ENCODE results near the gene ZNF407. TPM values are rescaled to one million over a fixed set of nuclear protein-coding genes. Genes with fewer than 3 reads are reported as not detected.

Gene ZNF407
- total RNA-seq, 4 donors from 2014 or later, result 18.1 to 29.1 (median 19.7) TPM

DNA sequence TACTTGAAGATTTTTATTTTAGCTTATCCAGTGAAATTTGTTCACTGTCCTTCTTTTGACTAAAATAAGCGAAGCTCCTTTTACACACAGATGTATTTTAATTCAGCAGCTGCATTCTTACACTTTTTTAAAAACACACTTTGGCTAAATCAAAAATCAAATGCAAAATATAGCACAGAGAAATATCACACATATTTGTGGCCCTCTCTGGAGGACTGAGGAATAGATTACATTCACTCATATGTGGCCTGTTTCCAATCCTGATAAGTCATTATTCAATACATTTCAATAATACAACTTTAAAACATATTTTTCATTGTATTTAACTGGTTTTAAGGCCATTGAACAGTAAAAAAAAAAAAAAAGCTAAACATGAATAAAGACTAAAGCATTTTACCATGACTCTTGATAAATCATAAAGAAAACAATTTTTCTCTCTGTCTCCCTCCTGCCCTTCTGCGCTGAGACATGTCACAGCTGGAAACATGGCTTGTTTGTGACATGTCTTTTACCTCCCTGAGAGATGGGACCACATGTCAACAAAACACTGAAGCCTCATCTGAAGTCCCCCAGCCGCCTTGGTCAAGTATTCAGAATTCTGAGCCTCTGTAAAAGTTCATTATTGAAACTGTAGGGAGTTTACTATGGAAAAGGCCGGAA, 221.0 kb downstream of the ZNF407 start:
- WGBS, 2 donors (ENCODE audit: low coverage in 1 of 2), result 90 to 94% methylated on average over 4 of the region's 4 CpGs
- no peaks in the 10 kb centered on the region for H3K36me3 ChIP-seq
- no peaks in the 10 kb centered on the region for H3K9me3 ChIP-seq
- no peaks in the 10 kb centered on the region for H3K4me1 ChIP-seq
- no peak overlapping the region for H3K27ac ChIP-seq
- H3K4me3 ChIP-seq, result no peak overlapping the region
- TF ChIP-seq, protein P1, sequence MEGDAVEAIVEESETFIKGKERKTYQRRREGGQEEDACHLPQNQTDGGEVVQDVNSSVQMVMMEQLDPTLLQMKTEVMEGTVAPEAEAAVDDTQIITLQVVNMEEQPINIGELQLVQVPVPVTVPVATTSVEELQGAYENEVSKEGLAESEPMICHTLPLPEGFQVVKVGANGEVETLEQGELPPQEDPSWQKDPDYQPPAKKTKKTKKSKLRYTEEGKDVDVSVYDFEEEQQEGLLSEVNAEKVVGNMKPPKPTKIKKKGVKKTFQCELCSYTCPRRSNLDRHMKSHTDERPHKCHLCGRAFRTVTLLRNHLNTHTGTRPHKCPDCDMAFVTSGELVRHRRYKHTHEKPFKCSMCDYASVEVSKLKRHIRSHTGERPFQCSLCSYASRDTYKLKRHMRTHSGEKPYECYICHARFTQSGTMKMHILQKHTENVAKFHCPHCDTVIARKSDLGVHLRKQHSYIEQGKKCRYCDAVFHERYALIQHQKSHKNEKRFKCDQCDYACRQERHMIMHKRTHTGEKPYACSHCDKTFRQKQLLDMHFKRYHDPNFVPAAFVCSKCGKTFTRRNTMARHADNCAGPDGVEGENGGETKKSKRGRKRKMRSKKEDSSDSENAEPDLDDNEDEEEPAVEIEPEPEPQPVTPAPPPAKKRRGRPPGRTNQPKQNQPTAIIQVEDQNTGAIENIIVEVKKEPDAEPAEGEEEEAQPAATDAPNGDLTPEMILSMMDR (IDR thresholded peaks at IDR 0.05), result no peak
- H3K27me3 ChIP-seq, result no peaks in the 10 kb centered on the region
- ATAC-seq, result no peak

DNA sequence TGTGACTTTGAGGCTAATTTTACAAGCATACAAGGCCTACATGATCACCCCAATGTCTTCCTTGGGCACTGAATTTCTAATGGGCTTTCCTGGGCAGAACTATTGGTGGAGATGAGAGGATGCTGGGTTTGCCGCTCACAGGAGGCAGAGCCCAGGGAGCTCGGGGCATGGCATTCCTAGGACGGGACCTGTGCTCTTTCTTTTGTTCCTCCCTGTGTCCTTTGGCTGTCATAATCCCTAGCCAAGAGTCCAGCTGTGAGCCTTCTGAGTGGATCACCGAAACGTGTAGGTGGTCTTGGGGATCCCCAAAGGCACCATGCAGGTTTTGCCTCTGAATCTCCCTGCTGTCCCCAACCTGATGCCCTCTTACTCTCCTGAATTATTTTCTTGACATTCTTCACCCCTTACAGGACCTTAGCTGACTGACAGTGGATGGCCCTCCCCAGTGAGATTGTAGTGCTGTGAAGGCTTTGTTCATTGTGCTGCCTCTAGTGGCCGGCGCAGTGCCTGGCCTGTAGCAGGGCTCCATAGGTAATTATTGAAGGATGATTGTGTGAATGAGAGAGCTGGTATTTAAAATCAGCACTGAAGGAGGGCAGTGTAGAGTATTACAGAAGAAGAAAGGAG, 221.9 kb downstream of the ZNF407 start:
- H3K9me3 ChIP-seq, result no peaks in the 10 kb centered on the region
- H3K27ac ChIP-seq, result no peak overlapping the region
- H3K4me1 ChIP-seq, result no peaks in the 10 kb centered on the region
- no peak for ATAC-seq
- no peaks in the 10 kb centered on the region for H3K36me3 ChIP-seq
- H3K27me3 ChIP-seq, result no peaks in the 10 kb centered on the region
- no peak for TF ChIP-seq POLR2AphosphoS5 (IDR thresholded peaks at IDR 0.05)
- no peak for TF ChIP-seq EP300 (IDR thresholded peaks at IDR 0.05)
- TF ChIP-seq POLR2A (IDR thresholded peaks at IDR 0.05), result no peak
- TF ChIP-seq, protein P1 (IDR thresholded peaks at IDR 0.05), result no peak
- WGBS, 2 donors (ENCODE audit: low coverage in 1 of 2), result 67 to 100% methylated on average over 2 of the region's 7 CpGs
- H3K4me3 ChIP-seq, result no peak overlapping the region

DNA sequence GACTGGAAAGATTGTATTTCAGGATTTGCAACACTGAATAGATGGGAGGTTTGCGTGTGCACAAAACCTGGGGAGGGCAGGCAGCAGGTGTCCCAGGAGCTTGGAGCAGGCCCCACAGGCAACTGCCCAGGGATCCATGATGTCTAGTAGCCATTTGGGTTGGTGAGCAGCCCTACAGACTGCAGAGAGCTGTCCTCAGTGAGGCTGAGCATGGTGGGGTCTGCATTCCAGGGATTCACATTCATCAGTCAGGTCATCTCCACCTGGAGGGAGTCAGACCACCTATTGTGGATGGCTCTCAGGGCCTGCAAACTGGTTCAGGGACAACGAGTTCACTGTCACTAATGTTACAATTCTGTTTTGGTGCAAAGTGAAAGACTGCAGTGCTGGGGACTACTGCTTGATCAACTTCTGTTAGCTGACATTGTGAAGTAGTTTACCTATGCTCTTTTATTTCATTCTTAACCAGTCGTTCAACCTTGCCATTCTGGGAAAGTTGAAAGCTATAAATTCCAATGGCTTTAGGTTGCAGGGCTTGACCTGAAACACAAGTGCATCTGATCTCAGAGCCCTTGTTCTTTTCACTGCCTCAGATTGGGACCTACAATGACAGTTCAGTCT, 222.6 kb downstream of the ZNF407 start:
- Histone ChIP-seq H3K27me3 (no peaks in the 10 kb centered on the region), H3K4me3 (no peak overlapping the region), H3K4me1 (no peaks in the 10 kb centered on the region), H3K36me3 (no peaks in the 10 kb centered on the region), H3K27ac (no peak overlapping the region), H3K9me3 (no peaks in the 10 kb centered on the region)
- WGBS, 2 donors (ENCODE audit: low coverage in 1 of 2), result 90 to 100% methylated on average over 1 to 3 of the region's 3 CpGs
- TF ChIP-seq POLR2AphosphoS5 (IDR thresholded peaks at IDR 0.05) (no peak), EP300 (IDR thresholded peaks at IDR 0.05) (no peak), POLR2A (IDR thresholded peaks at IDR 0.05) (no peak)
- no peak for ATAC-seq

DNA sequence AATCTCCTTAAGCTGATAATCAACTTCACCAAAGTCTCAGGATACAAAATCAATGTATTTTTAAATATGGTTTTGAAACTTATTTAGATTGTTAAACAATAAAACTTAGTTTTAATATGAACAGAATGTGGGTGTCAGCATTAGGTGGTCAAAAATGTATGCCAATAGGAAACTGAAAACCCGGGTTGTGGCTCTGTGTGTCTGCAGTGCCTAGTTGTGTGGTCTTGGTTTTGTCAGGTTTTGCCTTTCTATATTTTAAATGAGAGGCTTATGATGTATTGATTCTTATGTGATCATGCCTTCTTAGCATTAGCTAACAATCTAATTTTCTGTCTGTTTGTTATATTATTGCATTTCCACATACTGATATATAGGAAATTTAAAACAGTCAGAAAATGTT, 227.8 kb downstream of the ZNF407 start:
- Histone ChIP-seq H3K4me3 (no peak overlapping the region), H3K36me3 (no peaks in the 10 kb centered on the region), H3K9me3 (no peaks in the 10 kb centered on the region), H3K27ac (no peak overlapping the region), H3K4me1 (no peaks in the 10 kb centered on the region), H3K27me3 (no peaks in the 10 kb centered on the region)
- TF ChIP-seq EP300 (IDR thresholded peaks at IDR 0.05) (no peak), POLR2AphosphoS5 (IDR thresholded peaks at IDR 0.05) (no peak), POLR2A (IDR thresholded peaks at IDR 0.05) (no peak)
- TF ChIP-seq, protein P1 (IDR thresholded peaks at IDR 0.05), result no peak
- no peak for ATAC-seq
- 86 to 100% methylated on average over 1 of the region's 1 CpG for WGBS, 2 donors (ENCODE audit: low coverage in 1 of 2)

DNA sequence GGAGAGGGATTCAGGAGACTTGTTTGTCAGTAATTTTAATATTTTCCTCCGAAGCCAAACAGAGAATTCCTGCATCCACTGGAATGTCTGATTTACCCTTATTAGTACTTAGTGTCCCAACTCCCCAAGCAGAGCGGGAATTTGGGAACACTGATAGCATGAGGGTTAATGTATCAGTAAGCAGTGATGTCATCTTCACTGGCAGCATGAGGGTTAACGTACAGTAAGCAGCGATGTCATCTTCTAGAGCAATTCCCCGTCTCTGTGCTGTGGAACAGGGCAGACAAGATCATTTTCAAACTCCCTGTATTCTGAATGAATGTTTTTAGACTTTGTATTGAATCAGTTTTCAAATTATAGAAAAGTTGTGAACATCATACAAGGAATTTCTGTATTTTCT, 228.9 kb downstream of the ZNF407 start:
- H3K4me1 ChIP-seq, result no peaks in the 10 kb centered on the region
- no peak for TF ChIP-seq EP300 (IDR thresholded peaks at IDR 0.05)
- TF ChIP-seq POLR2AphosphoS5 (IDR thresholded peaks at IDR 0.05), result no peak
- TF ChIP-seq, protein P1 (IDR thresholded peaks at IDR 0.05), result no peak
- no peak for TF ChIP-seq POLR2A (IDR thresholded peaks at IDR 0.05)
- no peak overlapping the region for H3K27ac ChIP-seq
- no peaks in the 10 kb centered on the region for H3K9me3 ChIP-seq
- no peaks in the 10 kb centered on the region for H3K36me3 ChIP-seq
- no peak for ATAC-seq
- WGBS, 2 donors (ENCODE audit: low coverage in 1 of 2), result 79 to 86% methylated on average over 5 of the region's 5 CpGs
- H3K27me3 ChIP-seq, result no peaks in the 10 kb centered on the region
- H3K4me3 ChIP-seq, result no peak overlapping the region

Data from gastroesophageal sphincter (tissue), 4 donors.